Keratinocyte (primary cell): ENCODE results near the gene PTER. TPM values are rescaled to one million over a fixed set of nuclear protein-coding genes. Genes with fewer than 3 reads are reported as not detected.

Source experiments
- DNase-seq: peaks from one replicate; pipeline ENCODE4 v3.0.0-alpha.2; 2011; ENCODE audit warnings: low read depth, missing footprints, low spot score
- FAIRE-seq: peaks from 2 replicates; lab custom pipeline; 2011; peaks lifted over from hg19 to GRCh38; lab: Jason Lieb, UNC
- H2AFZ ChIP-seq: 2 replicates; pipeline ENCODE4 v1.6.0; 2012; ENCODE audit warnings: low read length, control low read depth, inconsistent platforms; ENCODE audit not compliant: control insufficient read depth
- H3K27ac ChIP-seq: 2 replicates; pipeline ENCODE4 v1.5.1; 2011; ENCODE audit warnings: low read length; ENCODE audit not compliant: control insufficient read depth, insufficient read depth
- H3K27me3 ChIP-seq: 3 replicates; pipeline ENCODE4 v1.6.0; 2011; ENCODE audit warnings: low read length; ENCODE audit not compliant: control insufficient read depth, insufficient read depth; ENCODE audit errors: extremely low read depth
- H3K36me3 ChIP-seq, 2 experiments: 2 replicates in 1 of 2; 3 replicates in 1 of 2; pipeline ENCODE4 v1.5.1; 2011; ENCODE audit warnings: low read length in 2 of 2, mild to moderate bottlenecking in 1 of 2; ENCODE audit not compliant: control insufficient read depth in 2 of 2, insufficient read depth in 2 of 2; ENCODE audit errors: extremely low read depth in 1 of 2
- H3K4me1 ChIP-seq: 3 replicates; pipeline ENCODE4 v1.5.1; 2011; ENCODE audit warnings: low read length; ENCODE audit not compliant: control insufficient read depth, insufficient read depth; ENCODE audit errors: extremely low read depth
- H3K4me2 ChIP-seq: 3 replicates; pipeline ENCODE4 v1.6.0; 2011; ENCODE audit warnings: low read depth, low read length; ENCODE audit not compliant: control insufficient read depth, insufficient read depth; ENCODE audit errors: extremely low read depth
- H3K4me3 ChIP-seq, 3 experiments: fragments of 200-600 bp in 1 of 3; sonication (generic) in 1 of 3; 2 replicates in 2 of 3; 3 replicates in 1 of 3; pipeline ENCODE4 v1.5.1; 2011 to 2016; ENCODE audit warnings: low read length in 3 of 3, mild to moderate bottlenecking in 3 of 3, control low read depth in 2 of 3, inconsistent platforms in 1 of 3, low read depth in 1 of 3, mixed read lengths in 1 of 3, mixed run types in 1 of 3, moderate library complexity in 1 of 3; ENCODE audit not compliant: control insufficient read depth in 2 of 3, insufficient read depth in 2 of 3; ENCODE audit errors: extremely low read depth in 1 of 3
- H3K79me2 ChIP-seq: 2 replicates; pipeline ENCODE4 v1.6.0; 2012; ENCODE audit warnings: low read length; ENCODE audit not compliant: control insufficient read depth, insufficient read depth
- H3K9ac ChIP-seq: 3 replicates; pipeline ENCODE4 v1.6.0; 2011; ENCODE audit warnings: low read length; ENCODE audit not compliant: control insufficient read depth, insufficient read depth; ENCODE audit errors: extremely low read depth
- H3K9me1 ChIP-seq: 3 replicates; pipeline ENCODE4 v1.6.0; 2011; ENCODE audit warnings: low read length; ENCODE audit not compliant: control insufficient read depth, insufficient read depth; ENCODE audit errors: extremely low read depth
- H3K9me3 ChIP-seq: 2 replicates; pipeline ENCODE4 v1.5.1; 2012; ENCODE audit warnings: low read depth, low read length; ENCODE audit not compliant: control insufficient read depth
- H4K20me1 ChIP-seq: 3 replicates; pipeline ENCODE4 v1.6.0; 2011; ENCODE audit warnings: low read length; ENCODE audit not compliant: control insufficient read depth, insufficient read depth; ENCODE audit errors: extremely low read depth
- EZH2 ChIP-seq: IDR thresholded peaks from one replicate; pipeline ENCODE4 v1.6.1; 2012; ENCODE audit warnings: inconsistent platforms, mild to moderate bottlenecking, low read length, moderate library complexity
- dilution Hi-C: fragments of 300-500 bp; cut with MboI; formaldehyde crosslinking; loops from one replicate; pipeline ENCODE4 v1.7.0; 2020; ENCODE audit warnings: low sequenced_read_pairs; ENCODE audit not compliant: extremely low pct_ligation_motif_present
- polyA plus RNA-seq, 5 experiments: library from polyadenylated mRNA; depleted of rRNA in 3 of 5; stranded (reverse) in 3 of 5; stranded (forward) in 1 of 5; unstranded in 1 of 5; fragments of >200 nt; gene quantifications; 1 replicate in 1 of 5; 2 replicates in 3 of 5; 3 replicates in 1 of 5; pipeline versions ENCODE4 v1.2.1 to v1.2.3, GENCODE V29; 2011 to 2012; ENCODE audit warnings: missing spikeins in 2 of 5, low read depth in 1 of 5, low replicate concordance in 1 of 5
- TF ChIP-seq, protein P1 (sequence below), 3 experiments: IDR thresholded peaks in 1 of 3; conservative IDR thresholded peaks in 1 of 3; optimal IDR thresholded peaks in 1 of 3; 2 replicates in 2 of 3; 3 replicates in 1 of 3; pipeline versions ENCODE3 to v1.5.1; 2011; ENCODE audit warnings: low read length in 3 of 3, mild to moderate bottlenecking in 3 of 3, moderate library complexity in 2 of 3, control low read depth in 1 of 3, inconsistent platforms in 1 of 3; ENCODE audit not compliant: insufficient read depth in 2 of 3; ENCODE audit errors: extremely low read depth in 1 of 3

The PTER gene
- polyA plus RNA-seq, 1 donor (not counting 4 experiments of a cell fraction or from before 2014, with no cell fraction given), result 10.1 TPM

DNA sequence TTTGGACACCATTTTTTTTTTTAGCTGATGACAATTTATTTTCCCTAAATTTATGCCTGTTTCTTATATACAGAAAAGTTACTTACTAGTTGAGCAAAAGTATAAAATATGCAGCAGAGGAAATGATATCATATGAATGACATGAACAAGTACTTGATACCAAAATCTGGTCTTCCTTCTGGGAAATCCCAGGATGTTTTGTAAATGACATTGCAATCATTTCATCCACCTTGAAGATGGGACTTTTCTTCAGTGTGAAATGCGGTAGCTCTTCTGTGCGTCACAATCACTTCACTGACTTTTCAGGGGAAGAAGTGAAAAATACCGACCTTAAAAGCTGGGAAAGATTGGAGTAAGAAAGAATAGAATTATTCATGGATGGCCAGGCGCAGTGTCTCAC lies 61.1 kb downstream of the PTER start:
- no peak overlapping the region for H3K4me2 ChIP-seq
- H3K9me1 ChIP-seq, result no peaks in the 10 kb centered on the region
- DNase-seq (no peak), FAIRE-seq (no peak)
- TF ChIP-seq EZH2, result no peak
- TF ChIP-seq, protein P1, sequence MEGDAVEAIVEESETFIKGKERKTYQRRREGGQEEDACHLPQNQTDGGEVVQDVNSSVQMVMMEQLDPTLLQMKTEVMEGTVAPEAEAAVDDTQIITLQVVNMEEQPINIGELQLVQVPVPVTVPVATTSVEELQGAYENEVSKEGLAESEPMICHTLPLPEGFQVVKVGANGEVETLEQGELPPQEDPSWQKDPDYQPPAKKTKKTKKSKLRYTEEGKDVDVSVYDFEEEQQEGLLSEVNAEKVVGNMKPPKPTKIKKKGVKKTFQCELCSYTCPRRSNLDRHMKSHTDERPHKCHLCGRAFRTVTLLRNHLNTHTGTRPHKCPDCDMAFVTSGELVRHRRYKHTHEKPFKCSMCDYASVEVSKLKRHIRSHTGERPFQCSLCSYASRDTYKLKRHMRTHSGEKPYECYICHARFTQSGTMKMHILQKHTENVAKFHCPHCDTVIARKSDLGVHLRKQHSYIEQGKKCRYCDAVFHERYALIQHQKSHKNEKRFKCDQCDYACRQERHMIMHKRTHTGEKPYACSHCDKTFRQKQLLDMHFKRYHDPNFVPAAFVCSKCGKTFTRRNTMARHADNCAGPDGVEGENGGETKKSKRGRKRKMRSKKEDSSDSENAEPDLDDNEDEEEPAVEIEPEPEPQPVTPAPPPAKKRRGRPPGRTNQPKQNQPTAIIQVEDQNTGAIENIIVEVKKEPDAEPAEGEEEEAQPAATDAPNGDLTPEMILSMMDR (optimal IDR thresholded peaks at IDR 0.05 in 1 of 3, IDR thresholded peaks at IDR 0.05 in 1 of 3, conservative IDR thresholded peaks at IDR 0.05 in 1 of 3; ENCODE audit: extremely low read depth in 1 of 3, insufficient read depth in 2 of 3, low read length in 3 of 3), result no peak
- no peak overlapping the region for H3K4me3 ChIP-seq
- no peak overlapping the region for H3K27ac ChIP-seq
- H3K4me1 ChIP-seq, result no peaks in the 10 kb centered on the region
- H3K79me2 ChIP-seq, result no peaks in the 10 kb centered on the region
- no peaks in the 10 kb centered on the region for H3K36me3 ChIP-seq
- no peaks in the 10 kb centered on the region for H4K20me1 ChIP-seq
- H3K27me3 ChIP-seq, result no peaks in the 10 kb centered on the region
- no peak overlapping the region for H3K9ac ChIP-seq
- no peaks in the 10 kb centered on the region for H3K9me3 ChIP-seq
- no peak overlapping the region for H2AFZ ChIP-seq
- dilution Hi-C loops, result no loop called here

DNA sequence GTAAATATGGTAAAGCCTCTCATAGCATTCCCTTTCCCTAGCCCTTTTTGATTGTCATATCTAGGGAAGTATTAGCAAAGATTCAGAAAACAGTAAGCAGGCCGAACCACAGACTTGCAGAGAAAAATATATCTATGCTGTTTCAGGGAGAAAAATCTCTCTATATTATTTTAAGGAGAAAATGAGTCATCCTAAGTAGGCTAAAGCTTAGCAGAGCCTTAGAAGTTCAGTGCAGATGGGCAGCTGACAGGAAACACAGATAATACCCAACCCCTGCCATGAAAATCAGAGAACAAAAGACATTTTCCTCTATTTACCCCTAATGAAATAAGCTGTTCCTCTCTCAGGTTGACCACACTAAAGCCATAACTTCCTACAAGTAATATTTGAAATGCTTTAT lies 68.4 kb downstream of the PTER start:
- no peak overlapping the region for H3K27ac ChIP-seq
- no peak overlapping the region for H3K4me2 ChIP-seq
- DNase-seq (no peak), FAIRE-seq (no peak)
- no peaks in the 10 kb centered on the region for H3K79me2 ChIP-seq
- peaks cover 4% of the 10 kb centered on the region for H3K4me1 ChIP-seq
- no peaks in the 10 kb centered on the region for H4K20me1 ChIP-seq
- no peaks in the 10 kb centered on the region for H3K9me3 ChIP-seq
- H3K4me3 ChIP-seq, result no peak overlapping the region
- no peak for TF ChIP-seq EZH2
- TF ChIP-seq, protein P1 (optimal IDR thresholded peaks at IDR 0.05 in 1 of 3, IDR thresholded peaks at IDR 0.05 in 1 of 3, conservative IDR thresholded peaks at IDR 0.05 in 1 of 3; ENCODE audit: extremely low read depth in 1 of 3, insufficient read depth in 2 of 3, low read length in 3 of 3), result no peak
- no peak overlapping the region for H2AFZ ChIP-seq
- H3K27me3 ChIP-seq, result no peaks in the 10 kb centered on the region
- H3K9me1 ChIP-seq, result no peaks in the 10 kb centered on the region
- H3K9ac ChIP-seq, result no peak overlapping the region
- dilution Hi-C loops, result no loop called here
- H3K36me3 ChIP-seq, result no peaks in the 10 kb centered on the region
